K562 (cell line): ENCODE measurements around the gene JAG2. TPM values are rescaled to one million over a fixed set of nuclear protein-coding genes. Genes with fewer than 3 reads are reported as not detected.

Source experiments
- ATF3 ChIP-seq, 2 experiments: fragments of 450-650 bp in 1 of 2; sonication (generic) in 1 of 2; formaldehyde crosslinking in 1 of 2; IDR thresholded peaks in 1 of 2; conservative IDR thresholded peaks in 1 of 2; 2 replicates each; pipeline versions ENCODE4 v1.6.1 to v1.8.1; 2016 to 2023; ENCODE audit warnings: mild to moderate bottlenecking in 2 of 2, moderate library complexity in 2 of 2, inconsistent platforms in 1 of 2, missing genetic modification reagents in 1 of 2
- NONO ChIP-seq, 2 experiments: fragments of 200-400 bp in 1 of 2; fragments of 450-650 bp in 1 of 2; formaldehyde crosslinking in 1 of 2; IDR thresholded peaks; 2 replicates each; pipeline ENCODE4 v1.6.1; 2017; ENCODE audit warnings: low read depth in 2 of 2, mild to moderate bottlenecking in 2 of 2, moderate library complexity in 2 of 2, low read length in 1 of 2
- RFX5 ChIP-seq: IDR thresholded peaks from 2 replicates; pipeline ENCODE4 v1.6.1; 2011; ENCODE audit warnings: low read depth, mild to moderate bottlenecking, improper control_type of control experiment, low read length
- TFAP4 ChIP-seq: sonication (generic); formaldehyde crosslinking; IDR thresholded peaks from 2 replicates; pipeline ENCODE4 v1.8.0; 2022; ENCODE audit warnings: missing genetic modification reagents, mild to moderate bottlenecking, moderate library complexity, borderline replicate concordance
- U2AF1 ChIP-seq: fragments of 200-400 bp; formaldehyde crosslinking; optimal IDR thresholded peaks from 2 replicates; pipeline ENCODE3; 2017; ENCODE audit warnings: mild to moderate bottlenecking, low read depth, low read length, moderate library complexity
- ZNF274 ChIP-seq: IDR thresholded peaks from 2 replicates; pipeline ENCODE4 v1.6.1; 2011; ENCODE audit warnings: low read depth, mild to moderate bottlenecking, low read length, moderate library complexity, borderline replicate concordance
- ZNF511 ChIP-seq: sonication (generic); formaldehyde crosslinking; IDR thresholded peaks from 2 replicates; pipeline ENCODE4 v1.8.0; 2022; ENCODE audit warnings: mild to moderate bottlenecking, missing genetic modification reagents
- ZNF668 ChIP-seq: fragments of 250-450 bp; sonication (Bioruptor Pico); IDR thresholded peaks from 2 replicates; pipeline ENCODE4 v1.8.0; 2022; ENCODE audit warnings: mild to moderate bottlenecking, inconsistent platforms
- polyA plus RNA-seq, 8 experiments: library from polyadenylated mRNA; depleted of rRNA in 4 of 8; stranded (reverse) in 5 of 8; unstranded in 3 of 8; fragments of >200 nt; fragmentation: Nextera tagmentation in 2 of 8; fragmentation: Illumina TruSeq in 1 of 8; extraction: Ambion mirVana in 2 of 8; extraction: Trizol in 1 of 8; gene quantifications; 2 replicates each; pipeline versions ENCODE4 v1.2.1 to v1.2.3, GENCODE V29; 2011 to 2014; ENCODE audit warnings: inconsistent platforms in 1 of 8, missing spikeins in 1 of 8
- total RNA-seq, 7 experiments: library from RNA; depleted of rRNA in 6 of 7; stranded (reverse); fragments of >200 nt in 6 of 7; fragmentation: Illumina TruSeq in 2 of 7; extraction: Trizol in 2 of 7; gene quantifications; 2 replicates each; pipeline versions ENCODE4 v1.2.1 to v1.2.3, GENCODE V29; 2011 to 2021; ENCODE audit warnings: low replicate concordance in 1 of 7

JAG2 gene
- total and polyA plus RNA-seq, 9 of the 15 experiments (the other 6 are each of a cell fraction or from before 2014, with no cell fraction given): 0.25 to 48.4 (median 8.6) TPM

- TF ChIP-seq NONO (IDR thresholded peaks at IDR 0.05; ENCODE audit: low read depth in 2 of 2, low read length in 1 of 2): no peak
- TF ChIP-seq ZNF668 (CRISPR knock-in tag): no peak
- no peak for TF ChIP-seq ZNF274
- TF ChIP-seq ZNF511 (CRISPR knock-in tag): no peak
- no peak for TF ChIP-seq RFX5
- no peak for TF ChIP-seq TFAP4
- TF ChIP-seq ATF3 (IDR thresholded peaks at IDR 0.05): no peak
- TF ChIP-seq ATF3 (CRISPR knock-in tag; conservative IDR thresholded peaks at IDR 0.05): no peak
- no peak for TF ChIP-seq U2AF1
These were observed 14.7 kb downstream of the JAG2 start (continued) for GRCh38 chr14:105153739-105154475.
